Thoracic aorta endothelial cell (primary cell): ENCODE data around the gene TMEM170B. TPM values are rescaled to one million over a fixed set of nuclear protein-coding genes. Genes with fewer than 3 reads are reported as not detected.

ENCODE experiments used
- small RNA-seq: library from RNA; depleted of rRNA; stranded (forward); fragments of <200 nt; gene quantifications from one replicate; pipeline ENCODE3, GENCODE V24; 2012
- total RNA-seq: library from RNA; depleted of rRNA; stranded (reverse); fragments of >200 nt; gene quantifications from 2 replicates; pipeline ENCODE4 v1.2.3, GENCODE V29; 2012

TMEM170B gene, protein sequence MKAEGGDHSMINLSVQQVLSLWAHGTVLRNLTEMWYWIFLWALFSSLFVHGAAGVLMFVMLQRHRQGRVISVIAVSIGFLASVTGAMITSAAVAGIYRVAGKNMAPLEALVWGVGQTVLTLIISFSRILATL
- 9.6 and 11.0 TPM in 2 replicates for total RNA-seq

DNA sequence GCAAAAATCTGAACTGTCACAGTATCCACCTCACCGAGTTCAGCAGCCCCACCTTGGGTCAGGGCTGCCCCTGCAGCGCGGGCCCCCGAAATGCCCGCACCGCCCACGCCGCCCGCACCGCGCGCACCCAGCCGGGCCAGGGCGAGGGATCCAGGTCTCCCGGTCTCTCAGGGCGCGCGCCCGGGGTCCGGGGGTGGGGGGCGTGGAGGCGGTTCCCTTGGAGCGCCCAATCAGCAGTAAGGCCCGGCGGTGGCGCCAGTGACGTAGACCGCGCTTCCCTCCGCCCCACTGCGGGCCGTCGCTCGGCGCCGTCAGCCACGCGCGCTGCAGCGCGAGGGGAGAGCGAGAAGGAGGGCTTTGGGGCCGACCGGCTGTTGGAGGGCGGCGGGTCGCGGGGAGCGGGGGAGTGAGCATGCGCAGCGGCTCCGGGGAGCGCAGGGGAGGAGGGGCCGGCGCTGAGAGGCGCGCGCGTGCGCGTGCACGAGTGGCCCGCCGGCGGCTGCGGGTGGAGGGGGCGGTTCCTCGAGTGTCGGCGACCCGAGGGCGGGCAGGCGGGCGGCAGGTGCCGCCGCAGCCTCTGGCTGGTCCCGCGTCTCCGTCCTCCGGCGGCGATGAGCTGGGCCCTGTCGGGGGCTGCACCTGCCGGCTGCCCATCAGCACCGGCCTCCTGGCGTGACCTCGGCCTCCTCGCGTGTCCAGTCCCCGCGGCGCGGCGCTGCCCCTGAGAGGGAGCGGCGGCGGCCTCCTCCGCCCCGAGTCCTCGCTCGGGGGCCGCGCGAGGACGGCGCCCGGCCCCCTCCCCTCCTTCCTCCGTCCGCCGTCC lies at the start of gene TMEM170B:
Gene TMEM170B (plus strand): TSS at position 521 of the 823 bp plus-strand sequence. CDS start 529 bp downstream, outside the sequence.

Small RNA genes within 50 kb of the gene (small RNA-seq; reads per million reads assigned to genes)
- gene RNU1-64P: not detected

Other genes starting within 250 kb of the TMEM170B start
- 0.40 and 7.7 TPM in 2 replicates for gene ADTRP, start 241.1 kb downstream of the TMEM170B start, total RNA-seq